ENCODE data around the gene PROP1.

Gene PROP1

GRCh38 chr5:177972613-177973012 is 23.4 kb downstream of the PROP1 start:
- no peak for TF ChIP-seq TAF1 (IDR thresholded peaks at IDR 0.05; ENCODE audit: low read depth)
- TF ChIP-seq YY1 (IDR thresholded peaks at IDR 0.05; ENCODE audit: low read depth): no peak
- TF ChIP-seq REST (IDR thresholded peaks at IDR 0.05; ENCODE audit: low read depth): no peak

- TF ChIP-seq FOXM1 (IDR thresholded peaks at IDR 0.05; ENCODE audit: borderline replicate concordance, low read depth) (no peak), CEBPB (IDR thresholded peaks at IDR 0.05) (no peak), EP300 (IDR thresholded peaks at IDR 0.05; ENCODE audit: borderline replicate concordance) (no peak), TAF1 (IDR thresholded peaks at IDR 0.05; ENCODE audit: low read depth) (no peak), ZBTB7A (IDR thresholded peaks at IDR 0.05; ENCODE audit: low read depth) (no peak), EGR1 (IDR thresholded peaks at IDR 0.05) (no peak), REST (IDR thresholded peaks at IDR 0.05; ENCODE audit: low read depth) (no peak)
These were observed 27.3 kb downstream of the PROP1 start for GRCh38 chr5:177968661-177969211.

DNA sequence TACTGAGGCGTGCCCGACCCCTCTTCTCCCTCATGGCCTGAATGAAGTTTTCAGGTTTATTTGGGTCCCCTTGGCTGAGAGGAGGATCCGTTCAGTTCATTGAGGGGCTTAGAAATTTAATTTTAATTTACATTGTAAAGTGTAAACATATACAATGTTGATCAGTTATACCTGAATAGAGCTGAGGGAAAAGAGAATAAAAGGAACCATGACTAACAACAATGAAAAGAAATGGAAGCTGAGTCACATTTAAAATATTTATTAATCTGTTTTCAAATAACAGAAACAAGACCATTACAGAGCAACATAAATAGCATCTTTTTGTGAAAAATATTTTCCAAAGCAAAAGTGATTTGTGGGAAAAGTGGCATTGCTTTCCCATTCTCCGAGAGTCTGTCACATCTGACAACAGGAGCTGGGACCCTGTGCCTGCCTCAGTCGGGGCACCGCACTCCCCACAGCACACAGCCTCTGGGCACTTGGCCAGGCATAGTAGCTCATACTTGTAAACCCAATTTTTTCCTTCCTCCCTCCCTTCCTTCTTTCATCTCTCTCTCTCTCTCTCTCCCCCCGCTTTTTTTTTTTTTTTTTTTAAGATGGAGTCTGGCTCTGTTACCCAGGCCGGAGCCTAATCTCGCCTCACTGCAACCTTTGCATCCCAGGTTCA is 28.7 kb downstream of the PROP1 start:
- TF ChIP-seq EP300 (IDR thresholded peaks at IDR 0.05; ENCODE audit: borderline replicate concordance) (no peak), ZBTB7A (IDR thresholded peaks at IDR 0.05; ENCODE audit: low read depth) (no peak), REST (IDR thresholded peaks at IDR 0.05; ENCODE audit: low read depth) (no peak), USF1 (IDR thresholded peaks at IDR 0.05) (no peak), TEAD4 (IDR thresholded peaks at IDR 0.05) (no peak), CREB1 (IDR thresholded peaks at IDR 0.05; ENCODE audit: low read depth) (no peak), TAF1 (IDR thresholded peaks at IDR 0.05; ENCODE audit: low read depth) (no peak), TCF12 (IDR thresholded peaks at IDR 0.05; ENCODE audit: low read depth) (no peak), FOXM1 (IDR thresholded peaks at IDR 0.05; ENCODE audit: borderline replicate concordance, low read depth) (no peak), CEBPB (IDR thresholded peaks at IDR 0.05) (no peak), NFIC (IDR thresholded peaks at IDR 0.05) (no peak), RAD21 (IDR thresholded peaks at IDR 0.05; ENCODE audit: low read depth) (no peak), EGR1 (IDR thresholded peaks at IDR 0.05) (no peak), YY1 (IDR thresholded peaks at IDR 0.05; ENCODE audit: low read depth) (no peak)
- TF ChIP-seq, protein P1, sequence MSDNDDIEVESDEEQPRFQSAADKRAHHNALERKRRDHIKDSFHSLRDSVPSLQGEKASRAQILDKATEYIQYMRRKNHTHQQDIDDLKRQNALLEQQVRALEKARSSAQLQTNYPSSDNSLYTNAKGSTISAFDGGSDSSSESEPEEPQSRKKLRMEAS (IDR thresholded peaks at IDR 0.05): no peak

- TF ChIP-seq CEBPB (IDR thresholded peaks at IDR 0.05) (no peak), TEAD4 (IDR thresholded peaks at IDR 0.05) (no peak), TAF1 (IDR thresholded peaks at IDR 0.05; ENCODE audit: low read depth) (no peak), REST (IDR thresholded peaks at IDR 0.05; ENCODE audit: low read depth) (no peak), EP300 (IDR thresholded peaks at IDR 0.05; ENCODE audit: borderline replicate concordance) (no peak), NFIC (IDR thresholded peaks at IDR 0.05) (no peak), EGR1 (IDR thresholded peaks at IDR 0.05) (no peak), FOXM1 (IDR thresholded peaks at IDR 0.05; ENCODE audit: borderline replicate concordance, low read depth) (no peak), ZBTB7A (IDR thresholded peaks at IDR 0.05; ENCODE audit: low read depth) (no peak), USF1 (IDR thresholded peaks at IDR 0.05) (no peak), YY1 (IDR thresholded peaks at IDR 0.05; ENCODE audit: low read depth) (no peak), TCF12 (IDR thresholded peaks at IDR 0.05; ENCODE audit: low read depth) (no peak), RAD21 (IDR thresholded peaks at IDR 0.05; ENCODE audit: low read depth) (no peak), CREB1 (IDR thresholded peaks at IDR 0.05; ENCODE audit: low read depth) (no peak)
- TF ChIP-seq, protein P1 (IDR thresholded peaks at IDR 0.05): no peak
These were observed 29.2 kb downstream of the PROP1 start for GRCh38 chr5:177966839-177967166.

Measured in Ishikawa (cell line).